ENCODE results near the gene TXNDC5. TPM values are rescaled to one million over a fixed set of nuclear protein-coding genes. Genes with fewer than 3 reads are reported as not detected.

TXNDC5 gene
- total RNA-seq, 1 donor from 2014 or later: 62.7 TPM

Other genes with a start within 250 kb of the TXNDC5 start
- 9.0 TPM for gene BMP6, start 184.7 kb downstream of the TXNDC5 start, total RNA-seq
- 17.8 TPM for gene BLOC1S5, start 153.6 kb upstream of the TXNDC5 start, total RNA-seq
- gene EEF1E1, start 191.8 kb upstream of the TXNDC5 start, total RNA-seq: 13.2 TPM